ENCODE results near the gene COPS4. TPM values are rescaled to one million over a fixed set of nuclear protein-coding genes. Genes with fewer than 3 reads are reported as not detected.

Gene COPS4
- total RNA-seq, 1 experiment from 2014 or later: 58.3 TPM

GRCh38 chr4:83011689-83012199 is 23.2 kb upstream of the COPS4 start:
- Histone ChIP-seq H3K27me3 (ENCODE audit: low read length) (no peaks in the 10 kb centered on the region), H3K9ac (ENCODE audit: low read length) (peak overlapping the region; percentile 85), H3K4me1 (ENCODE audit: insufficient read depth, low read length) (peaks cover 19% of the 10 kb centered on the region), H3K9me3 (ENCODE audit: low read length) (no peaks in the 10 kb centered on the region), H3K79me2 (ENCODE audit: low read length) (peaks cover 56% of the 10 kb centered on the region), H3K36me3 (ENCODE audit: low read depth, low read length) (no peaks in the 10 kb centered on the region), H3K4me3 (ENCODE audit: low read length) (peak overlapping the region; percentile 99), H2AFZ (ENCODE audit: low read length) (peak overlapping the region; percentile 77), H3F3A (ENCODE audit: low read length, unreplicated experiment) (no peaks in the 10 kb centered on the region), H4K20me1 (ENCODE audit: low read length) (no peaks in the 10 kb centered on the region), H3K27ac (ENCODE audit: low read length) (peak overlapping the region; percentile 56), H3K4me2 (ENCODE audit: low read length) (peak overlapping the region; percentile 89), H3K9me2 (replicated peaks; ENCODE audit: low read length) (no peaks in the 10 kb centered on the region)
- ChIA-PET POLR2A (ENCODE audit: unreplicated experiment) (interaction anchor here (0.5 to 1.4 kb wide), 2 partner anchors 24 to 310 kb away, joined by 6 to 7 read pairs; partner anchors contain the start of gene COPS4), CTCF (no interaction called here)
- DNase-seq (no peak), ATAC-seq (no peak)
- BruUV-seq (replicated peaks): TSS peak; percentile 33
- TF ChIP-seq CTCF (conservative IDR thresholded peaks at IDR 0.05; ENCODE audit: low read depth, low read length) (no peak), EZH2phosphoT487 (IDR thresholded peaks at IDR 0.05; ENCODE audit: borderline replicate concordance, low read length) (no peak), EZH2 (IDR thresholded peaks at IDR 0.05; ENCODE audit: low read length, unreplicated experiment) (no peak)
- intact Hi-C loops (cut with micrococcal nuclease): loop anchor here (1.0 to 2.0 kb wide), 2 partner anchors 111 to 271 kb away; partner anchors contain the start of gene THAP9

GRCh38 chr4:83012200-83012686 is 22.7 kb upstream of the COPS4 start:
- no TSS peak for BruUV-seq (replicated peaks)
- Histone ChIP-seq H3K4me2 (ENCODE audit: low read length) (peak overlapping the region; percentile 89), H3K9me2 (replicated peaks; ENCODE audit: low read length) (no peaks in the 10 kb centered on the region), H3K36me3 (ENCODE audit: low read depth, low read length) (no peaks in the 10 kb centered on the region), H3K79me2 (ENCODE audit: low read length) (peaks cover 52% of the 10 kb centered on the region), H2AFZ (ENCODE audit: low read length) (peak overlapping the region; percentile 77), H3K27ac (ENCODE audit: low read length) (peak overlapping the region; percentile 56), H4K20me1 (ENCODE audit: low read length) (no peaks in the 10 kb centered on the region), H3K4me3 (ENCODE audit: low read length) (peak overlapping the region; percentile 99), H3K27me3 (ENCODE audit: low read length) (no peaks in the 10 kb centered on the region), H3K9me3 (ENCODE audit: low read length) (no peaks in the 10 kb centered on the region), H3K4me1 (ENCODE audit: insufficient read depth, low read length) (peaks cover 19% of the 10 kb centered on the region), H3F3A (ENCODE audit: low read length, unreplicated experiment) (no peaks in the 10 kb centered on the region), H3K9ac (ENCODE audit: low read length) (peak overlapping the region; percentile 85)
- ATAC-seq (peak; percentile 8), DNase-seq (peak; percentile 47)
- CTCF ChIA-PET: no interaction called here
- TF ChIP-seq CTCF (conservative IDR thresholded peaks at IDR 0.05; ENCODE audit: low read depth, low read length) (no peak), EZH2phosphoT487 (IDR thresholded peaks at IDR 0.05; ENCODE audit: borderline replicate concordance, low read length) (no peak), EZH2 (IDR thresholded peaks at IDR 0.05; ENCODE audit: low read length, unreplicated experiment) (no peak)
- intact Hi-C loops (cut with micrococcal nuclease): loop anchor here (1.0 to 2.0 kb wide), 2 partner anchors 111 to 270 kb away; partner anchors contain the start of gene THAP9
- POLR2A ChIA-PET (ENCODE audit: unreplicated experiment): interaction anchor here (1.1 kb wide), 1 partner anchor 23 kb away, joined by 15 read pairs; the partner anchor contains the start of gene COPS4
